Epidermal melanocyte (primary cell): Measurements from ENCODE around the gene EPHB2.
"Not testable (repeated sequence)": the region's sequence is repeated elsewhere in the genome, so short reads cannot be mapped to it uniquely, and the experiment has no call there.

Experiments used
- DNase-seq: peaks from one replicate; pipeline ENCODE4 v3.0.0; 2011; ENCODE audit warnings: low spot score; ENCODE audit not compliant: insufficient read length

Gene EPHB2

GRCh38 chr1:22833699-22834098, 123.1 kb downstream of the EPHB2 start:
- no peak for DNase-seq

GRCh38 chr1:22834420-22834819, 123.8 kb downstream of the EPHB2 start:
- DNase-seq, result not testable (repeated sequence)

GRCh38 chr1:22835636-22836319, 125.1 kb downstream of the EPHB2 start:
- no peak for DNase-seq

GRCh38 chr1:22836850-22837249, 126.2 kb downstream of the EPHB2 start:
- no peak for DNase-seq

- DNase-seq, result no peak
These were observed 126.7 kb downstream of the EPHB2 start for GRCh38 chr1:22837332-22837731.

- DNase-seq, result no peak
These were observed 128.3 kb downstream of the EPHB2 start for GRCh38 chr1:22838965-22839364.

GRCh38 chr1:22839806-22840205, 129.2 kb downstream of the EPHB2 start:
- DNase-seq, result no peak

- no peak for DNase-seq
These were observed 130.5 kb downstream of the EPHB2 start for GRCh38 chr1:22841142-22841541.

GRCh38 chr1:22841860-22842281, 131.2 kb downstream of the EPHB2 start:
- DNase-seq, result no peak

- DNase-seq, result not testable (repeated sequence)
These were observed 133.0 kb downstream of the EPHB2 start for GRCh38 chr1:22843441-22844183.

- DNase-seq, result no peak
These were observed 134.0 kb downstream of the EPHB2 start for GRCh38 chr1:22844621-22845020.

GRCh38 chr1:22845398-22845935, 134.8 kb downstream of the EPHB2 start:
- no peak for DNase-seq

- DNase-seq, result no peak
These were observed 135.8 kb downstream of the EPHB2 start for GRCh38 chr1:22846458-22846857.

- DNase-seq, result no peak
These were observed 136.6 kb downstream of the EPHB2 start for GRCh38 chr1:22847249-22847648.

GRCh38 chr1:22847709-22848108, 137.1 kb downstream of the EPHB2 start:
- no peak for DNase-seq

GRCh38 chr1:22848405-22848804, 137.8 kb downstream of the EPHB2 start:
- DNase-seq, result no peak

GRCh38 chr1:22849770-22850169, 139.1 kb downstream of the EPHB2 start:
- DNase-seq, result no peak

GRCh38 chr1:22850281-22850680, 139.6 kb downstream of the EPHB2 start:
- no peak for DNase-seq

- DNase-seq, result no peak
These were observed 140.0 kb downstream of the EPHB2 start for GRCh38 chr1:22850681-22851080.

- DNase-seq, result no peak
These were observed 140.9 kb downstream of the EPHB2 start for GRCh38 chr1:22851517-22851916.

- DNase-seq, result no peak
These were observed 141.6 kb downstream of the EPHB2 start for GRCh38 chr1:22852144-22852655.

- DNase-seq, result no peak
These were observed 143.1 kb downstream of the EPHB2 start for GRCh38 chr1:22853651-22854185.
